H1 (cell line): ENCODE data around the gene FAAP100. TPM values are rescaled to one million over a fixed set of nuclear protein-coding genes. Genes with fewer than 3 reads are reported as not detected.

ENCODE experiments used
- GABPA ChIP-seq: IDR thresholded peaks from 2 replicates; pipeline ENCODE4 v1.6.1; 2011; ENCODE audit warnings: mild to moderate bottlenecking, low read length, moderate library complexity, borderline replicate concordance; ENCODE audit not compliant: insufficient read depth
- POLR2A ChIP-seq, 2 experiments: IDR thresholded peaks; 1 replicate in 1 of 2; 2 replicates in 1 of 2; pipeline ENCODE4 v1.6.1; 2011; ENCODE audit warnings: low read depth in 2 of 2, low read length in 2 of 2, mild to moderate bottlenecking in 2 of 2; ENCODE audit errors: control extremely low read depth in 1 of 2
- RNF2 ChIP-seq: fragments of 200-900, 300-1000 bp; sonication (generic); IDR thresholded peaks from 2 replicates; pipeline ENCODE4 v1.7.1; 2016; ENCODE audit warnings: borderline replicate concordance, low read depth, mild to moderate bottlenecking, antibody characterized with exemption, low read length; ENCODE audit not compliant: poor library complexity, severe bottlenecking; ENCODE audit errors: missing control alignments
- SIN3A ChIP-seq, 2 experiments: IDR thresholded peaks in 1 of 2; conservative IDR thresholded peaks in 1 of 2; 2 replicates each; pipeline ENCODE4 v1.6.1; 2011 to 2012; ENCODE audit warnings: low read length in 2 of 2, improper control_type of control experiment in 1 of 2, low read depth in 1 of 2, mild to moderate bottlenecking in 1 of 2
- SRF ChIP-seq: IDR thresholded peaks from 2 replicates; pipeline ENCODE4 v1.6.1; 2011; ENCODE audit warnings: mild to moderate bottlenecking, low read depth, low read length, moderate library complexity
- polyA plus RNA-seq, 7 experiments: library from polyadenylated mRNA; depleted of rRNA in 3 of 7; stranded (reverse) in 5 of 7; unstranded in 2 of 7; fragments of >200 nt in 5 of 7; fragments of 200-250 nt in 2 of 7; gene quantifications; 1 replicate in 5 of 7; 2 replicates in 1 of 7; 4 replicates in 1 of 7; pipeline versions ENCODE4 v1.2.1 to v1.2.3, GENCODE V29; 2011 to 2013; ENCODE audit warnings: missing spikeins in 2 of 7, mixed read lengths in 2 of 7
- total RNA-seq: library from RNA; stranded (reverse); fragmentation: NEBNext Ultra II Directional; extraction: Animal tissue kit (Norgen Biotek cat#: 25700); gene quantifications from 2 replicates; pipeline ENCODE4 v1.2.1, GENCODE V29; 2021
- TF ChIP-seq, protein P1 (sequence below): IDR thresholded peaks from 2 replicates; pipeline ENCODE4 v1.6.1; 2011; ENCODE audit warnings: low read depth, mild to moderate bottlenecking, low read length; ENCODE audit not compliant: insufficient read depth
- TF ChIP-seq, protein P2 (sequence below): IDR thresholded peaks from 2 replicates; pipeline ENCODE4 v1.6.1; 2012; ENCODE audit warnings: inconsistent platforms

Gene FAAP100
- total and polyA plus RNA-seq, 2 of the 8 experiments (the other 6 are each of a cell fraction or from before 2014, with no cell fraction given) = 23.2 to 41.8 TPM

DNA sequence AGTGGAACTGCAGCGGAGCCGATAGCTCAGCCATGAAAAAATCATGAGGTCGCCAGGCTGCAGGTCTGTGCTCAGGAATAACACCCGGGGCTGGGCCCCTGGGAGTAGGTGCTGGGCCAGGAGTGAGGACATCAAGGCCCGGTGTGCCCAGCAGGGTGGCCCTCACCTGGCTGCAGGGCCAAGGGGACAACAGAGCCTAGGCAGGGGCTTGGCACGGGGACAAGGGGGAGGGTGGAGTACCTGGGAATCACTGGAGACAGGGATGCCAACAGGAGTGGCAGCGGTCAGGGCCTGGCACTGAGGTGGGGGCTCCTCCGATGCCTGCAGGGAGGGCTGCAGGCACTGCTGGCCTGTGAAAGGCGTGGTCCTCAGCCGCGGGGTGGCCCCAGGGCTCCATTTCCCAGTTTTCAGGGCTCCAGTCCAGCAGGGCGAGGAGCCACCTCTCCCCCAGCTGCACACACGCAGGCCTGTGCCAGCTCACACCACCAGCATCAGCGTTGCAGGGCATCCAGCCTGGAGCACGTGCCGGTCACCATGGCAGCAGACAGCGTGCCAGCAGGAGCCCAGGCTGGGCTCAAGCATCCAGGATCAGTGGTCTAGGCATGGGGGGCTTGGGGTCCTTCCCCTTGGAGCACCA lies 28.6 kb downstream of the FAAP100 start (continued):
- TF ChIP-seq SIN3A (conservative IDR thresholded peaks at IDR 0.05 in 1 of 2, IDR thresholded peaks at IDR 0.05 in 1 of 2; ENCODE audit: low read depth in 1 of 2, low read length in 2 of 2) = no peak
- TF ChIP-seq, protein P1, sequence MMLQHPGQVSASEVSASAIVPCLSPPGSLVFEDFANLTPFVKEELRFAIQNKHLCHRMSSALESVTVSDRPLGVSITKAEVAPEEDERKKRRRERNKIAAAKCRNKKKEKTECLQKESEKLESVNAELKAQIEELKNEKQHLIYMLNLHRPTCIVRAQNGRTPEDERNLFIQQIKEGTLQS = no peak
- TF ChIP-seq, protein P2, sequence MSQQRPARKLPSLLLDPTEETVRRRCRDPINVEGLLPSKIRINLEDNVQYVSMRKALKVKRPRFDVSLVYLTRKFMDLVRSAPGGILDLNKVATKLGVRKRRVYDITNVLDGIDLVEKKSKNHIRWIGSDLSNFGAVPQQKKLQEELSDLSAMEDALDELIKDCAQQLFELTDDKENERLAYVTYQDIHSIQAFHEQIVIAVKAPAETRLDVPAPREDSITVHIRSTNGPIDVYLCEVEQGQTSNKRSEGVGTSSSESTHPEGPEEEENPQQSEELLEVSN = no peak
- TF ChIP-seq GABPA = no peak
- TF ChIP-seq RNF2 = no peak
- no peak for TF ChIP-seq SRF
- TF ChIP-seq POLR2A (IDR thresholded peaks at IDR 0.05; ENCODE audit: control extremely low read depth in 1 of 2, low read depth in 2 of 2, low read length in 2 of 2) = no peak
